ENCODE results near the gene FECH. TPM values are rescaled to one million over a fixed set of nuclear protein-coding genes. Genes with fewer than 3 reads are reported as not detected.

Gene FECH
- total RNA-seq, 1 experiment from 2014 or later = 106 TPM

DNA sequence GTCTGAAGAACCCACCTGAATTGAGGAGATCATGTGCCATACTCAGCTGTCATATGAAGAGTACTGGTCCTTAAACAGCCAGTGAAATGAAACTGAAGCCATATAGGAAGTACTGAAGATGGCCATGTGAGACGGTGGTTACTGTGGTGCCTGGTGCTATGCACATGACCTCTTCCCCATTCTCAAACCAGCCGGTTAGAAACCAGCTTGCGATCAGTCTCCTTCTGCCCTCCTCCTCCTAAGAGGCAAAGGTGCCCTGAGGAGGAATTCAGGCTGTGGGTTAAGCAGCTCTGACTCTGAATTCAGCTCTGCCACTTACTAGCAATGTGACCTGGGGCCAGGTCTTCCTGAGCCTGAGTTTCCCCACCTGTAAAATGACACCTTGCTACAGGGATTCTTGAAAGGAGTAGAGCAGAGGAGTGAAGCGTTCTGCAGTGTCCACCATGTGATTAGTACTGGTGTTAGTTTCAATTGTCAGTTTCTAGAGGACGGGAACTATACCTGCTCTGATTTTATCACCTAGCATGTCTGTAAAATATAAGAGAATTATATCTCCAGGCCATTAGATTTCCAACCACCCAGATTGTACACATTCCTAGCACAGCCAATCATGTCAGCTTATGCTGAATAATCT, 5.1 kb downstream of the FECH start:
- no peak for DNase-seq (ENCODE audit: low spot score)

DNA sequence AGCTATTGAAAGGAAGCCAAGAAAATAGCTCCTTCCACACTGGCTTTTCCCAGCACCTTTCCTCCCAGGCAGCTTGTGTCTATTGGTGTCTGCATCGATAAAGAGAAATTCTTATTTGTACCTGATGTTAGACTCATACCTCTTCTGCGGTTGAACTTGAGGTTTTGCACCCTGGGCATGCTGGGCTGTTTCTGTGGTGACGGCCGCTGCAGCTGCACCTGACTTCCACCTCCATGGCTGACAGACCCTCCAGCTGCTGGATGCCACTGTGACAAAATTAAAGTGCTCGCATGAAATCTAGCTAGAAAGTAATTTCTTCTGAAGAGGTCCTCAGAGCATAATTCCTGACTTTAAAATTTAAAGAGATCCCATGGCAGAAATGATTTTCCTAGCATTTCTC, 6.6 kb downstream of the FECH start:
- DNase-seq (ENCODE audit: low spot score) = no peak

DNA sequence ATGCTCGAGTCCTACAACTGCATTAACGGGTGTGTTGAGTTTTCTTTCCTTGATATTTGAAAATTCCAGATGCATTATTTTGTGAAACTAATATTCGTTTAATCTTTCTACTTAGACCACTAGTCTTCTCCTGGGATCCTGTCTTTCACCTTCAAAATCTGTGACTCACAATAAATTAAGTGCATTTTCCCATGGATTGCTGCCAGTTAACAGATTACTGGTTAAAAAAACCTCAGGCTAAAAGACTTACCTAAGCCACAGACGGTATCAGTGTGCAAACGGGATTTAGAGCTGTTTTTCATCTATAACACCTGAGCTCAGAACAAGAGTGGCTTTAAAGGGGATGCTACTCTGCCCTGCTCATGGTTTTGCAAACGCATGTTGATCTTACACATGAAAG, 10.2 kb downstream of the FECH start:
- no peak for DNase-seq (ENCODE audit: low spot score)

DNA sequence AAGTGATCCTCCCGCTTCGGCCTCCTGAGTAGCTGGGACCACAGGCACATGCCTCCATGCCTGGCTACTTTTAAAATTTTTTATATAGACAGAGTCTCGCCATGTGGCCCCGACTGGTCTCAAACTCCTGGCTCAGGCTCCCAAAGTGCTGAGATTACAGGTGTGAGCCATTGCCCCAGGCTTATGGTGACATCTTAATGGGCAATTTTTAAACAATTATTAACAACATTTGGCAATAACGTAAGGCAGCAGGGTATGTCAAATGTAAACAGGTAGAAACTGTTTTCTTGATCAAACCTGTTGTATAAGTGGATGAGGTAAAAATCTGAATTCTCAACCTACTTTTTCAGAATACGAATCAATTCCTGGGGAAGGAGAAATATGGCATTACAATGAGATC, 11.0 kb downstream of the FECH start:
- DNase-seq (ENCODE audit: low spot score) = no peak

DNA sequence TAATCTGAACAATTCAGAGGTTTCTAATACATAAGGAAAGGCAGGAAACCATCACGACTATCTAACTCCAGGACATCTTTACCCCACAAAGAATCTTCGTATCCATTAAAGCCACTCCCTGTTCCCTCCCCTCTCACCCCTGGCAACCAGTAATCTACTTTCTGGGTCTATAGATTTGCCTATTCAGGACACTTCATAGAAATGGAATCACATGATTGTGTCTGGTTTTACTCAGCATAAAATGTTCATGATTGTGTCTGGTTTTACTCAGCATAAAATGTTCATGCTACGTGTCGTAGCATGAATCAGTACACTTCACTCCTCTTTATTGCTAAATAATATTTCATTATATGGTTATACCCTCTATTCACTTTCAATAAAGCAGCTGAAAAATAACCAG, 11.6 kb downstream of the FECH start:
- DNase-seq (ENCODE audit: low spot score) = no peak

GRCh38 chr18:57570162-57570561, 16.3 kb downstream of the FECH start:
- no peak for DNase-seq (ENCODE audit: low spot score)

DNA sequence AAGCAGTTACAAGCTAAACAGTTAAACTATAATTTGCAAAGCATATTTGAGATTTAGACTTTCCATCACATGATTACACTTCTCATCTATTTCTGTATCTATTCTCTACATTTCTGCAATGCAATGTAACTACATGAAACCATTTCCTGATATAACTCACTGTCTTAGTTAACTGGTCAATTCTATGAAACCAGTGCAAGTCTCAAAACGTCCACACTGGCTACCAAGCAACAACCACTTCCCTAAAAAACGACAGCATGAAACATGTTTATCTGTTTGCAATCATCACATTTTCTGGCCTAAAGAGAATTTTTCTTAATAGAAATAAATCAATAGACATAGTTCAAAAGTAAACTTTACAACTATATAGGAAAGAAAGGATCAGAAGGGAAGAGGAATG, 17.4 kb downstream of the FECH start:
- DNase-seq (ENCODE audit: low spot score) = no peak

GRCh38 chr18:57561728-57562423, 24.6 kb downstream of the FECH start:
- peak; percentile 35 for DNase-seq (ENCODE audit: low spot score)

DNA sequence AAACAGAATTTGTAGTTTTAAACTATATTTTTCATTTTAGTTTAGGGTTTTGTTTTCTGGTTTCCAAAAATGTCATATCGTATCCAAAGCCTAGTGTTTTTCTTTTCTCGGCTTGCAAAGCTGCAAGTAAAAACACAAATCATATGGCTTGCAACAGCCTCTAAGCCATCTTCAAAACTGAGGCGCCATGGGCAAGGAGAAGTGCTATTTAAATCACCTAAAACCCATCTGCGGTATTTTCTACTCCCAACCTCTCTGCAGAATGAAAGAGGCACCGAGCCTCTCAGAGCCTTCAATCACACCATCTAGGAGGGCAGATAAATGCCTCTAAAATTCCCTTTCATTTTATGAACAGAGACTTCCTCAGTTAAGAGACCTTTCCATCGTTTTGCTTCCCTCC, 25.2 kb downstream of the FECH start:
- DNase-seq (ENCODE audit: low spot score) = no peak

GRCh38 chr18:57559314-57559713, 27.2 kb downstream of the FECH start:
- no peak for DNase-seq (ENCODE audit: low spot score)

DNA sequence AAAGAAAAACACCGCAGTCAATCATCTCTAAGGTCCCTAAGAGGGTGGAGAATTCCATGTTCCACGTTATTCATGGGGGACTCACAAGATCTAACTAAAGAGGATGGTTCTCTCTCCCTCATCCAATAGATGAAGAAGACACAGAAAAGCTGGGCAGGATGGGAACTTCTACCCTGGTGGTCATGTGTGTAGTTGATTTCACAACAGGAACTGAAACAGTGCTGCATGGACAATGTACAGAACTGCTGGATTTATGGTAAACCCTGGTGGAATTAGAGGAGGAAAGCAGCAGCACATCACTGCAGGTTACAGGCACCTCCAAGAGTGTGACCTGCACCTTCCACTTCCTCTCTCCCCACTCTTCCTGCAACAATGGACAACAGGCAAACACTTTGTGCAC, 31.4 kb downstream of the FECH start:
- no peak for DNase-seq (ENCODE audit: low spot score)

GRCh38 chr18:57550510-57550909, 36.0 kb downstream of the FECH start:
- no peak for DNase-seq (ENCODE audit: low spot score)

- DNase-seq (ENCODE audit: low spot score) = no peak
Observed at GRCh38 chr18:57547260-57547659, 39.2 kb downstream of the FECH start.

- no peak for DNase-seq (ENCODE audit: low spot score)
Observed at GRCh38 chr18:57544936-57545660, 41.4 kb downstream of the FECH start.

GRCh38 chr18:57543560-57543959, 42.9 kb downstream of the FECH start:
- no peak for DNase-seq (ENCODE audit: low spot score)

- DNase-seq (ENCODE audit: low spot score) = no peak
Observed at GRCh38 chr18:57542812-57543427, 43.6 kb downstream of the FECH start.

- no peak for DNase-seq (ENCODE audit: low spot score)
Observed at GRCh38 chr18:57542126-57542525, 44.4 kb downstream of the FECH start.

GRCh38 chr18:57539702-57540101, 46.8 kb downstream of the FECH start:
- DNase-seq (ENCODE audit: low spot score) = no peak

- DNase-seq (ENCODE audit: low spot score) = no peak
Observed at GRCh38 chr18:57538614-57539013, 47.9 kb downstream of the FECH start.

- DNase-seq (ENCODE audit: low spot score) = no peak
Observed at GRCh38 chr18:57534511-57534909, 52.0 kb downstream of the FECH start.

- no peak for DNase-seq (ENCODE audit: low spot score)
Observed at GRCh38 chr18:57533868-57534510, 52.5 kb downstream of the FECH start.
